ENCODE results near the gene PRAMEF20. TPM values are rescaled to one million over a fixed set of nuclear protein-coding genes. Genes with fewer than 3 reads are reported as not detected.

PRAMEF20 gene
- total RNA-seq, result not detected

GRCh38 chr1:13410150-13410549 is at the start of gene PRAMEF20:
TSS of gene PRAMEF20 (plus strand) at chr1:13410450. CDS start at chr1:13416355, 5,905 bp downstream.

DNA sequence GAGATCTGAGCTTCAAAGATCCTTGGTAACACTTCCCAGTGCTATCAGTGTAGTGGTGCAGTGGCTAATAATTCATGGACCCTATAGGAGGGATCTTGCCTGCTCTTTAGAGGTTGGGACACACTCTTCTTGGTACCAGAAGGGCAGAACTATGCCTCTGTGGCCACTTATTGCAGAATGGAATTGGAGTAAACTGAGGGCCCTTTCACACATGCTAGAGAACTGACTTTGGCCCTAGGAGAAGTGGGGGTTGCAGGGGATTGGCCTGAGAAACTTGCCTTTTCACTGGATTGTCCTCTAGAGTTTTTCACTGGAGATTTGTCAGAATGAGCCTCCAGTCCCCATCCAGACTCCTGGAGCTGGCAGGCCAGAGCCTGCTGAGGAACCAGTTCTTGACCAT is 20.9 kb upstream of the PRAMEF20 start, which contains the start of gene PRAMEF17:
TSS of gene PRAMEF17 (plus strand) at position 301 of the 400 bp plus-strand sequence. CDS start at position 327, 26 bp downstream.

Other genes starting within 250 kb of the PRAMEF20 start
- not detected for gene HNRNPCL4, start 244.8 kb upstream of the PRAMEF20 start, total RNA-seq
- gene PRAMEF9, start 238.6 kb upstream of the PRAMEF20 start, total RNA-seq, result not detected
- not detected for gene PRAMEF13, start 209.0 kb upstream of the PRAMEF20 start, total RNA-seq
- not detected for gene PRAMEF18, start 184.3 kb upstream of the PRAMEF20 start, total RNA-seq
- not detected for gene PRAMEF5, start 156.3 kb upstream of the PRAMEF20 start, total RNA-seq
- gene PRAMEF8, start 125.3 kb upstream of the PRAMEF20 start, total RNA-seq, result not detected
- not detected for gene PRAMEF33, start 106.9 kb upstream of the PRAMEF20 start, total RNA-seq
- gene PRAMEF15, start 94.9 kb upstream of the PRAMEF20 start, total RNA-seq, result not detected
- not detected for gene PRAMEF14, start 63.3 kb upstream of the PRAMEF20 start, total RNA-seq
- not detected for gene PRAMEF19, start 38.5 kb upstream of the PRAMEF20 start, total RNA-seq
- not detected for gene PRAMEF17, start 20.8 kb upstream of the PRAMEF20 start, total RNA-seq
- not detected for gene LRRC38, start 103.6 kb downstream of the PRAMEF20 start, total RNA-seq
- gene PDPN, start 173.4 kb downstream of the PRAMEF20 start, total RNA-seq, result 7.8 TPM

All from parietal lobe (tissue), 1 donor.